ENCODE results near the gene AZIN2.
A peak's percentile ranks its signal among the peaks of the same experiment; 100 is the strongest.

- peak; percentile 60 for TF ChIP-seq CTCF (IDR thresholded peaks at IDR 0.05; ENCODE audit: borderline replicate concordance, extremely low read depth, low read length, poor library complexity, severe bottlenecking)
- TF ChIP-seq EZH2 (IDR thresholded peaks at IDR 0.05; ENCODE audit: borderline replicate concordance, low read depth, low read length, severe bottlenecking) = no peak
Measured at GRCh38 chr1:33147997-33148314, 67.0 kb downstream of the AZIN2 start.
